ENCODE data around the gene CFAP73. TPM values are rescaled to one million over a fixed set of nuclear protein-coding genes. Genes with fewer than 3 reads are reported as not detected.

The CFAP73 gene
- total and polyA plus RNA-seq, 8 donors = 0.44 to 5.7 (median 1.6) TPM; not detected in 4

DNA sequence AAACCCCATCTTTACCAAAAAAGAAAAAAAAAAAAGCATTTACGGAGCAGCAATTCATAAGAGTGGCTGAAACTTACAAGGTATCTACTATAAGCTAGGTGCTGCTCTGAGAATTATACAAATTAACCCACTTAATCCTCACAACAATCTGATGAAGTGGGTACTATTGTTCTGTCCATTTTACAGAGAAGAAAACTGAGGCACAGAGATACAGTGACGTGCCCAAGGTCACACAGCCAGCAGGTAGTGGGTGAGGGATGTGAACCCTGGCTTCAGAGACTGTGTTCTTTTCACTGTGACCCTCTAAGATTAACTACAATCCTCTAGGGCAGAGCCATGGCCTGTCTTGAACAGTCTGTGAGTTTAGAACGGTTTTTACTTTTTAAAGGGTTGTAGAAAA is 32.5 kb downstream of the CFAP73 start:
- peaks cover 0 to 3% (median 0%) of the 10 kb centered on the region in 4 donors for H3K9me3 ChIP-seq
- WGBS, 5 donors = 85 to 91% (median 90%) methylated on average over 3 of the region's 3 CpGs
- peaks cover 38 to 56% (median 44%) of the 10 kb centered on the region in 4 donors for H3K36me3 ChIP-seq
- H3K4me3 ChIP-seq = no peak overlapping the region
- TF ChIP-seq, protein P1, sequence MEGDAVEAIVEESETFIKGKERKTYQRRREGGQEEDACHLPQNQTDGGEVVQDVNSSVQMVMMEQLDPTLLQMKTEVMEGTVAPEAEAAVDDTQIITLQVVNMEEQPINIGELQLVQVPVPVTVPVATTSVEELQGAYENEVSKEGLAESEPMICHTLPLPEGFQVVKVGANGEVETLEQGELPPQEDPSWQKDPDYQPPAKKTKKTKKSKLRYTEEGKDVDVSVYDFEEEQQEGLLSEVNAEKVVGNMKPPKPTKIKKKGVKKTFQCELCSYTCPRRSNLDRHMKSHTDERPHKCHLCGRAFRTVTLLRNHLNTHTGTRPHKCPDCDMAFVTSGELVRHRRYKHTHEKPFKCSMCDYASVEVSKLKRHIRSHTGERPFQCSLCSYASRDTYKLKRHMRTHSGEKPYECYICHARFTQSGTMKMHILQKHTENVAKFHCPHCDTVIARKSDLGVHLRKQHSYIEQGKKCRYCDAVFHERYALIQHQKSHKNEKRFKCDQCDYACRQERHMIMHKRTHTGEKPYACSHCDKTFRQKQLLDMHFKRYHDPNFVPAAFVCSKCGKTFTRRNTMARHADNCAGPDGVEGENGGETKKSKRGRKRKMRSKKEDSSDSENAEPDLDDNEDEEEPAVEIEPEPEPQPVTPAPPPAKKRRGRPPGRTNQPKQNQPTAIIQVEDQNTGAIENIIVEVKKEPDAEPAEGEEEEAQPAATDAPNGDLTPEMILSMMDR (IDR thresholded peaks at IDR 0.05) = no peak
- TF ChIP-seq EP300 (IDR thresholded peaks at IDR 0.05) (no peak), POLR2A (IDR thresholded peaks at IDR 0.05) (no peak), POLR2AphosphoS5 (IDR thresholded peaks at IDR 0.05) (no peak)
- H3K27ac ChIP-seq = no peak overlapping the region
- intact Hi-C loops (cut with DNase I; ENCODE audit: low total_unique reads) = no loop called here
- peaks cover 21 to 47% (median 27%) of the 10 kb centered on the region in 4 donors for H3K4me1 ChIP-seq
- no peak for DNase-seq
- no peaks in the 10 kb centered on the region for H3K27me3 ChIP-seq

DNA sequence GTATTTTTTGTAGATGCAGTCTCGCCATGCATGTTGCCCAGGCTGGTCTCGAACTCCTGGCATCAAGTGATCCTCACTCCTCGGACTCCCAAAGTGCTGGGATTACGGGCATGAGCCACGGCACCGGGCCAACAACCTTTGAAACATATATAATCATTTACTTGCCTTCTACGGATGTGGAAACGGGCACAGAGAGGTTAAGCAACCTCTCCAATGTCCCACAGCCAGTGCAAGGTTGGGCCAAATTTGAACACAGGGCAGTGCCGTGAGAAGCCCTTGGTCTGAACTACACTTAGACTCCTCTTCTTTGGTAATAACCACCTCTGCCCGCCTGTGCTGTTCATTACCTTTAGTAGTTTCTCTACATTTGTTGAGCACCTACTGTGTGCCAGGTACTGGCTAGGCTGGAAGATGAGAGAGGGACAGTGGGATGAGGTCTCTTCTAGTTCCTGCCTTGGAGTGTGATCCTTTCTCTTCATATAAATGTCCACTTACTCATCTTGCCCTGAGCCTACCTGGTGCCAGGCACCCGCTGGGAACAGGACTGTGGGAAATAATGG is 33.6 kb downstream of the CFAP73 start:
- Histone ChIP-seq H3K27me3 (no peaks in the 10 kb centered on the region), H3K36me3 (peaks cover 27 to 45% (median 33%) of the 10 kb centered on the region in 4 donors), H3K4me1 (peaks cover 24 to 54% (median 31%) of the 10 kb centered on the region in 4 donors), H3K27ac (no peak overlapping the region), H3K9me3 (no peaks in the 10 kb centered on the region), H3K4me3 (no peak overlapping the region)
- TF ChIP-seq EP300 (IDR thresholded peaks at IDR 0.05) = no peak
- no peak for TF ChIP-seq POLR2AphosphoS5 (IDR thresholded peaks at IDR 0.05)
- no peak for TF ChIP-seq POLR2A (IDR thresholded peaks at IDR 0.05)
- TF ChIP-seq, protein P1 (IDR thresholded peaks at IDR 0.05) = no peak
- DNase-seq = no peak
- intact Hi-C loops (cut with DNase I; ENCODE audit: low total_unique reads) = no loop called here
- WGBS, 5 donors = 94 to 96% (median 95%) methylated on average over 11 of the region's 11 CpGs

DNA sequence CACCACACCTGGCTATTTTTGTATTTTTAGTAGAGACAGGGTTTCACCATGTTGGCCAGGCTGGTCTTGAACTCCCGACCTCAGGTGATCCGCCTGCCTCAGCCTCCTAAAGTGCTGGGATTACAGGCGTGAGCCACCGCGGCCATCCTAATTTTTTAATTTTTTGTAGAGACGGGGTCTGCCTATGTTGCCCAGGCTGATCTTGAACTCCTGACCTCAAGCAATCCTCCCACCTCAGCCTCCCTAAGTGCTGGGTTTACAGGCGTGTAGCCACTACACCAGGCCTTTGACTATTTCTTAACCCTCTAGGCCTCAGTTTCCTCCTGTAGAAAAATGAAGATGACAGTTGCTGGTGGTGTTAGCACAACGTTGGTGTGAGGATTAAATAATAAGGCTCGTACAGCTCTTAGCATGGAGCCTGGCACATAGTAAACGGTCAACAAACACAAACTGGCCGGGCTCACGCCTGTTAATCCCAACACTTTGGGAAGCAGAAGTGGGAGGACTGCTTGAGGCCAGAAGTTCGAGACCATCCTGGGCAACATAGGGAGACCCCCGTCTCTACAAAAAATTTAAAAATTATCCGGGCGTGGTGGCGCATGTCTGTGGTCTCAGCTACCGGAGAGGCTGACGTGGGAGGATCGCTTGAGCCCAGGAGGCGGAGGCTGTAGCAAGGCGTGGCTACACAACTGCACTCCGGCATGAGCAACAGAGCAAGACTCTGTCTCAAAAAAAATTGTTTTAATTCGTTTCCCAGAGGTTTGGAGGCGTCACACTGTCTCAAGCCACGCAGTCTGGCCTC is 34.8 kb downstream of the CFAP73 start:
- peaks cover 24 to 54% (median 31%) of the 10 kb centered on the region in 4 donors for H3K4me1 ChIP-seq
- 23 to 26% (median 25%) methylated on average over 26 of the region's 26 CpGs for WGBS, 5 donors
- TF ChIP-seq POLR2AphosphoS5 (IDR thresholded peaks at IDR 0.05) (no peak), EP300 (IDR thresholded peaks at IDR 0.05) (no peak), POLR2A (IDR thresholded peaks at IDR 0.05) (no peak)
- TF ChIP-seq, protein P1 (IDR thresholded peaks at IDR 0.05) = no peak
- H3K4me3 ChIP-seq = peak overlapping the region; percentile 67 to 97 (median 86)
- intact Hi-C loops (cut with DNase I; ENCODE audit: low total_unique reads) = no loop called here
- H3K9me3 ChIP-seq = no peaks in the 10 kb centered on the region
- H3K27ac ChIP-seq = peak overlapping the region; percentile 93 to 98 (median 96)
- DNase-seq = no peak
- peaks cover 16 to 38% (median 25%) of the 10 kb centered on the region in 4 donors for H3K36me3 ChIP-seq
- no peaks in the 10 kb centered on the region for H3K27me3 ChIP-seq

DNA sequence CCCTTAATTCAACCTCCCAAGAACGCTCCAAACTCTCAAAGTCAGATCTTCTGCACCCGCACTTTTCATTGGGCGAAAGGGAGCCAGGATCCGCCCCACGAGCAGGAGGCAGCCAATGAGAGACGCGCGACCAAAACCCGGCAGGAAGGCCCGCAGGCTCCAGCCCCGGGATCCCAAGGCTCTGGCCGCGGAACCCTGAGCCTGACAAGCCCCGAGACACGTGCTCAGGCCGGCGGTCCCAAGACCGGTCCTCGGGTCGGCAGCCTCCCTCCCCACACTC is 35.3 kb downstream of the CFAP73 start:
- Histone ChIP-seq H3K9me3 (no peaks in the 10 kb centered on the region), H3K4me1 (peaks cover 24 to 54% (median 31%) of the 10 kb centered on the region in 4 donors), H3K27me3 (no peaks in the 10 kb centered on the region), H3K36me3 (peaks cover 11 to 37% (median 25%) of the 10 kb centered on the region in 4 donors), H3K4me3 (peak overlapping the region; percentile 67 to 97 (median 86)), H3K27ac (peak overlapping the region; percentile 93 to 98 (median 96))
- intact Hi-C loops (cut with DNase I; ENCODE audit: low total_unique reads) = no loop called here
- 0 to 1% (median 0%) methylated on average over 3 to 20 of the region's 20 CpGs for WGBS, 5 donors
- DNase-seq = peak; percentile 89 to 96
- TF ChIP-seq POLR2A (IDR thresholded peaks at IDR 0.05) = no peak
- TF ChIP-seq, protein P1 (IDR thresholded peaks at IDR 0.05) = no peak
- TF ChIP-seq EP300 (IDR thresholded peaks at IDR 0.05) = no peak
- peak in 1 of 3 donors; percentile 3 for TF ChIP-seq POLR2AphosphoS5 (IDR thresholded peaks at IDR 0.05)
